Measurements from ENCODE around the gene MYZAP. TPM values are rescaled to one million over a fixed set of nuclear protein-coding genes. Genes with fewer than 3 reads are reported as not detected.

Gene MYZAP
- polyA plus RNA-seq, 6 donors from 2014 or later = 4.5 to 15.3 (median 7.4) TPM

DNA sequence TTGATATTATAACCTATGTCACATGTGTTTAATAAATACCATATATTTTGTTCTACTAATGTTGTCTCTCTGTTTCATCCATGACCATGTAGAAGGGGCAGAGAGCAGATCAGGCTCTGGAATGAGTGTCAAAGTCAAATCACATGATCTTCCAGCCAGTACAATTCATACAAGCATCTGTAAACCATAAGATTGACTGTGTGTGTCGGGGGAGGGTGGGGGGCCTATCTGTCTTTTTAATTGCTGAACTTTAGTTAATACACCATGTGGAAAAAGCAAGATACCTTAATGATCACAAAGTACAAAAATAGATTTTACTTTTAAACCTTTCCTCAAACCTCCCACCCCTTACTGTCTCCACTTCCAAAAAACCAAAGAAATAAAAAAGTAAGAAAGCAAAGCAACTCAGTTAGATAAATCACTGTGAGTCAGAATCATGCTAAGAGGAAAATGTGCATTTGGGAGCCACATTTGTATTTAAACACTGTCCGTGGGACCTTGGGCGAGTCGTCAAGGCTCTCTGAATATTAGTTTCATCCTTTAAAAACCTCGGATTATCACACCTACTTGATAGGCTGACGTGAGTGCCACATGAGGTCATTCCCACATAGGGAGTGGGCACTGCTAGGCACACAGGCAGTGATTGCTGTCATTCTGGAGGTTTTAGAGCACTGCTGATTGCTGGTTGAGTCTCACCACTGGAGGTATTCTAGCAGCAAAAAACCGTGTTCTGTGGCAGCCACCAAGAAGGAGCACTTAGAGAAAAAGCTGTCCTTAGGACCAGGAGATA, 93.8 kb downstream of the MYZAP start:
- no peak for DNase-seq
- no peak for ATAC-seq (ENCODE audit: low read depth in 2 of 2)
- Mint-ChIP-seq H3K27me3 (no peaks in the 10 kb centered on the region), H3K4me3 (no peak overlapping the region), H3K36me3 (peaks cover 0 to 11% of the 10 kb centered on the region in 2 donors), H3K9me3 (no peaks in the 10 kb centered on the region), H3K27ac (peak overlapping the region in 2 of 6 donors; percentile 27 to 69), H3K4me1 (no peaks in the 10 kb centered on the region)

DNA sequence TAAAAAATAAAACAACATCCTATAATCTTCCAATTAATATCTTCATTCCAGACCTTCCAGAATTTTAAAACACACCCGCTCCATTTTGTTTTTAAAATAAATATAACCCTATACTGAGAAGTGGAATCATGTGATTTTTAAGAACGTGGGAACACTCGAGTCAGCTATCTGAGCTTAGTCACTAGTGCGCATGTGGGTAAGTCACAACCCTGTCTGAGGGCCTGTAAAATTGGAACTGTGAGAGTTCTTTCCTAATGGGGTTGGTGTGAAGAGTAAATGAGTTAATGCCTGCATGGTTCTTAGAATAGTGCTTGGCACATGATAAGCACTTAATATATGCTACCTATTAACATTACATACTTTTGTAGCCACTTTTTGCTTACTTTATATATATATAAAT, 95.0 kb downstream of the MYZAP start:
- Mint-ChIP-seq H3K27me3 (no peaks in the 10 kb centered on the region), H3K27ac (peak overlapping the region in 1 of 6 donors; percentile 51), H3K4me3 (no peak overlapping the region), H3K9me3 (no peaks in the 10 kb centered on the region), H3K36me3 (peaks cover 0 to 4% of the 10 kb centered on the region in 2 donors), H3K4me1 (no peaks in the 10 kb centered on the region)
- ATAC-seq (ENCODE audit: low read depth in 2 of 2) = no peak
- DNase-seq = no peak

DNA sequence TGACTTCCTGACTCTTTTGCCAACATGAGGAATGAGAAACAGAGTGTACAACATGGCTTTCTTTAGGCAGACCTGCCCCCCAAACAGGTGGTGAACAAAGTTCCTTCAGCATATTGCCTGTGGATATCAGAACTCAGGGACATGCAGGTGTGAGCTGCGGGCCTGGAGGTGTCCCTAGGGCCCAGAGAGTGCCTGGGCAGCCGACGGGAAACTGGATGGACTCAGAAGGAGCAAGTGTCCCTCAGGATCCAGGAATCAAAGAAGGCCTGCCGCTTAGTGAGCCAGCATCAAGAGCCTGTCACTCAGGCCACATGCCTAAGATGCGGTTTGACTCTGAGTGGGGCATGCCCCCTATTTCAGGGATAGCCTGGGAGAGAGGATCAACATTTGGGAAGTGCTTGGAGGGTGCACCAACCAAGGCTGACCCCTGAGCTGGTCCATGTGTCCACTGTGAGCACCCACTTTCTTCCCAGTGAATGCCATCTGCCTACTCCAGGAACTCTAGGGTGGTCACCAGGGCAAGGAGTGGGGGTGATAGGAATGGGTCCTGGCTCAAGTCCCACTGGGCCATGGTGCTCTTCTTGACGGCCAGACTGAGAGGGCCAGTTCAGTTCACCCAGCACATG, 98.8 kb downstream of the MYZAP start:
- DNase-seq = no peak
- Mint-ChIP-seq H3K9me3 (no peaks in the 10 kb centered on the region), H3K4me3 (no peak overlapping the region), H3K27ac (no peak overlapping the region), H3K36me3 (no peaks in the 10 kb centered on the region), H3K4me1 (no peaks in the 10 kb centered on the region), H3K27me3 (peaks cover 3 to 9% (median 3%) of the 10 kb centered on the region in 3 donors)
- ATAC-seq (ENCODE audit: low read depth in 2 of 2) = no peak

DNA sequence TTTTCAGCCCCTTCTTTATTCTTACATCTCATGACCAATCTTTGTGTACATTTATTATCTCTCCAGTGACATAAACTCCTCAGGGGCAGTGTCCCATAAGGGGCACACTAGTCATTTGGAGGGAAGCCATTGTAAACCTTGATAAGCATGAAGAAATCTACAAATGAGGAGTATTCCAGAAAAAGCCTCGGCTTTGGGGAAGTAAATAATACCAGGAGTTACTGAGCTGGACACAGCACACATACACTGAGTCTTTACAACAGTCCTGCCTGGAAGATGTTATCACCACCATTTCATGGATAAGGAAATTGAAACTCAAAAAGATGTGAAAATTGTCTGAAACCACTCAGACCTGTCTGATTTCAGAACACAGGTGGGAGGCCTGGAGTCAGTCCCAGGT, 99.4 kb downstream of the MYZAP start:
- Mint-ChIP-seq H3K4me1 (no peaks in the 10 kb centered on the region), H3K4me3 (no peak overlapping the region), H3K27ac (no peak overlapping the region), H3K9me3 (no peaks in the 10 kb centered on the region), H3K27me3 (peaks cover 5 to 9% (median 7%) of the 10 kb centered on the region in 3 donors), H3K36me3 (no peaks in the 10 kb centered on the region)
- DNase-seq (no peak), ATAC-seq (ENCODE audit: low read depth in 2 of 2) (no peak)

DNA sequence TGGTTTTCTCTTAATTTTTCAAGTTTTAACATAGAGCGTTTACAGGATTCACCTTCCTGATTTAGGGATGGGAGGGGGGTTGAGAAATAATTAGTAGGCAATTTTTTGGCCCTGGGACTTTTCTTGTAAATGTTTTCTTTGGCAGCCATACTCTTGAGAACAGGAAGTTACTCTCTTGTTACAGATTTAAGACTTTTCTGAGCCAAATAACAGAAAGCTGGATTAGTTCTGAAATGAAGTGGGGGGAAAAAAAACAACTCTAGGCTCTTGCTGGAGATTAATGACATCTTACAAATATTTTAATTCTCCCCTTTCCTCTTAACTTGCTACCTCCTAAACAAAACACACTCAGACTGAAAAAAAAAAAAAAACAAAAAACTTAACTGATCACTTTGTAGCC, 101.0 kb downstream of the MYZAP start:
- Mint-ChIP-seq H3K27ac (no peak overlapping the region), H3K27me3 (peaks cover 17 to 23% (median 20%) of the 10 kb centered on the region in 3 donors), H3K4me3 (no peak overlapping the region), H3K4me1 (no peaks in the 10 kb centered on the region), H3K36me3 (no peaks in the 10 kb centered on the region), H3K9me3 (no peaks in the 10 kb centered on the region)
- DNase-seq = no peak
- no peak for ATAC-seq (ENCODE audit: low read depth in 2 of 2)

DNA sequence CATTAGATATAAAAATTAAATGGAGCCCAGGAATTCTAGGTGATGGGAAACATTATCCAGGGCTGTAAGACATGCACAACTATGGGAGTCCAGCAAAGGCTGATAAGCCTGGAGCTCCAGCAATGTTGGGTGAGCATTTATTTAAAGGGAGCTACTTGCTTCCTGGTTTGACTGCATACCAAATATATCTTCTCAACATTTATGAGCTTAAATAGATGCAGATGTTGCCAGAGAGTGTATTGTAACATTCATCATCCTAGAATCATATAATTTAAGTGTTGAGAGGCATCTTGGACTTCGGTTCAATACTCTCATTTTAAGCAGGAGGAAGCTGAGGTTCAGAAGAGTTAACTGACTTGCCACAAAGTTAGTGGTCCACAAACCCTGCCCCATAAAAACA, 102.6 kb downstream of the MYZAP start:
- H3K36me3 Mint-ChIP-seq = no peaks in the 10 kb centered on the region
- no peak overlapping the region for H3K27ac Mint-ChIP-seq
- H3K4me1 Mint-ChIP-seq = no peaks in the 10 kb centered on the region
- H3K27me3 Mint-ChIP-seq = peaks cover 24 to 32% (median 28%) of the 10 kb centered on the region in 3 donors
- DNase-seq (no peak), ATAC-seq (ENCODE audit: low read depth in 2 of 2) (no peak)
- H3K4me3 Mint-ChIP-seq = no peak overlapping the region
- H3K9me3 Mint-ChIP-seq = no peaks in the 10 kb centered on the region

DNA sequence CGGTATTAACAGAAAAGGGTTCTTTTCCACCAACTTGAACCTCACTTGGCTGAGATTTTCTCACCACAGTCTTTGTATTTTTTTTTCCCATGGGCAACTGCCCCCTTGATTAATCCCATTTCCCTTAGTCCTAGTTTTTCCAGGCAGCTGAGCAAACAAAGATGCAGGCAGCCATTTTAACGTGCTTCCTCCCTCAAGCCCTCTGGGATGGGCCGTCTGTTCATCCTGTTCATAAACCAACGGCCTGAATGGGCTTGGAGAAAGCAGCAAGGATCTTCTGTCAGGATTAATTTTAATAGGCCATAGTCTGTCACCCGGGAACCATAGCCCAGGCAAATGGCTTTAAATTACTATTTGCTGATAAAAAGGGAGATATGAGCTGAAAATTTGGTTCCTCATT, 104.4 kb downstream of the MYZAP start:
- no peaks in the 10 kb centered on the region for H3K4me1 Mint-ChIP-seq
- H3K27ac Mint-ChIP-seq = no peak overlapping the region
- no peaks in the 10 kb centered on the region for H3K36me3 Mint-ChIP-seq
- peaks cover 28 to 49% (median 45%) of the 10 kb centered on the region in 3 donors for H3K27me3 Mint-ChIP-seq
- no peaks in the 10 kb centered on the region for H3K9me3 Mint-ChIP-seq
- H3K4me3 Mint-ChIP-seq = no peak overlapping the region
- DNase-seq (no peak), ATAC-seq (ENCODE audit: low read depth in 2 of 2) (no peak)

DNA sequence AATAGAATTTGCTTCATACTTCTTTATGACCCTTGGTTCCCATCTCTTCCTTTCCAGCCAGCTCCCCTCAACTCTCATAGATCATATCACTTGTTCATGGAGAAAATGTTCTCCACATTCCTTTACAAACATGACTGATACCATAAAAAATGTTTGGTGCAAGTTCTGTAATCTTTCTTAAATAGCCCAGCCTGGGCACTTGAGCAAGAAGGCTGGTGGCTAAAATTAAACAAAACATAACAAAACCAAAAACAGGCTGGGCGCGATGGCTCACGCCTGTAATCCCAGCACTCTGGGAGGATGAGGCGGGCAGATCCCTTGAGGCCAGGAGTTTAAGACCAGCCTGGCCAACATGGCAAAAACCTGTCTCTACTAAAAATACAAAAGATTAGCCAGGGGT, 105.9 kb downstream of the MYZAP start:
- no peak for DNase-seq
- H3K27me3 Mint-ChIP-seq = peaks cover 34 to 60% (median 60%) of the 10 kb centered on the region in 3 donors
- H3K9me3 Mint-ChIP-seq = no peaks in the 10 kb centered on the region
- peak overlapping the region in 1 of 6 donors; percentile 3 for H3K27ac Mint-ChIP-seq
- no peak overlapping the region for H3K4me3 Mint-ChIP-seq
- no peaks in the 10 kb centered on the region for H3K36me3 Mint-ChIP-seq
- H3K4me1 Mint-ChIP-seq = no peaks in the 10 kb centered on the region
- ATAC-seq (ENCODE audit: low read depth in 2 of 2) = no peak

DNA sequence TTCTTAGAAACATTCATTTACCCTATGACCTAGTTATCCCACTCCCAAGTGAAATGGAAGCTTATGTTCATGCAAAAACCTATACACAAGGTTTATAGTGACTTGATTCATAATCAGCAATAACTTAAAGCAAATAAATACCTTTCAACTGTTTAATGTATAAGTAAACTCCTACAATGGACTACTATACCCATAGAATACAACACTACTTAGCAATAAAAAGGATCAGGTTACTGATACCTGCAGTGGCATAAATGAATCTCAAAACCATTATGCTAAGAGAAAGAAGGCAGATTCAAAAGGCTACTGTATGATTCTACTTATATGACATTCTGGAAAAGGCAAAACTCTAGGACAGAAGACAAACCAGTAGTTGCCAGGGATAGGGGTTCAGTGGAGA, 106.5 kb downstream of the MYZAP start:
- ATAC-seq (ENCODE audit: low read depth in 2 of 2) (no peak), DNase-seq (no peak)
- Mint-ChIP-seq H3K4me1 (no peaks in the 10 kb centered on the region), H3K27me3 (peaks cover 34 to 61% (median 60%) of the 10 kb centered on the region in 3 donors), H3K27ac (no peak overlapping the region), H3K36me3 (no peaks in the 10 kb centered on the region), H3K4me3 (no peak overlapping the region), H3K9me3 (no peaks in the 10 kb centered on the region)

DNA sequence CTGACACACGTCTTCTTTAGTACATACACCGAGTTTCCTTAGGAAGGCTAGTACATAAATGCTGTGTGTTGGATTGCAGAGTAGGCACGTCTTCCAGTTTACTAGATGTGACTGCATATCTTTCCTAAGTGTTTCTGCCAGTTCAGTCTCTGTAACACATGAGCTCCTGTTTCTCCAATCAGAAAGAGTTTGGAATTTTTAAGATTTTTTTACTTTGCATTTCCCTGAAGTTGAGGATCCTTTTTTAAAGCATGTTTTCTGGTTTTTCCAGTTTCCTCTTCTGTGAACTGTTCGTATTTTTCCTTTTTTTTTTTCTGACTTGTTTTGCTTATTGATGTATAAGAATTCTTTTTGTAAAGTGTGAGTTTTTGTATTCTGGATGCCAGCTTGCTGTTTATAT, 107.3 kb downstream of the MYZAP start:
- H3K4me3 Mint-ChIP-seq = no peak overlapping the region
- H3K36me3 Mint-ChIP-seq = no peaks in the 10 kb centered on the region
- no peak for ATAC-seq (ENCODE audit: low read depth in 2 of 2)
- peaks cover 34 to 61% (median 60%) of the 10 kb centered on the region in 3 donors for H3K27me3 Mint-ChIP-seq
- no peaks in the 10 kb centered on the region for H3K9me3 Mint-ChIP-seq
- DNase-seq = no peak
- no peak overlapping the region for H3K27ac Mint-ChIP-seq
- no peaks in the 10 kb centered on the region for H3K4me1 Mint-ChIP-seq

DNA sequence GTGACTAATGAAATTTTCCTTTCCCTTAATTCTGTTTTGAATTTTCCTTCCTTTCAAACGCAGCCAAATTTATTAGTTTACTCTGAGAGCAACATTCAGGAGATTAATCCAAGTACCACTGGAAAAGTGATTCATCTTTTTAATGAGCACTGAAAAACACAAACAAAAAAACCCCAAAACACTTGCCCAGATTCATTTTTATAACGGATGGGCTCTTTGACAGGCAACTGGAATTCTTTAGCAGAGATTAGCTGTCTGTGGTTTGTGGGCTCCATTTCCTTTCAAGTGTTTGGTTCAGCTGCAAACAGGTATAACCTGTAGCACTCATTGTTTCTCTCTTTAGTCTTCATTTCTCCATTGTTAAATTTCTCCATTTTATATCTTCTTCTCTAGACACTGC, 111.7 kb downstream of the MYZAP start:
- no peaks in the 10 kb centered on the region for H3K36me3 Mint-ChIP-seq
- peaks cover 12 to 27% (median 21%) of the 10 kb centered on the region in 3 donors for H3K4me1 Mint-ChIP-seq
- no peak overlapping the region for H3K27ac Mint-ChIP-seq
- ATAC-seq (ENCODE audit: low read depth in 2 of 2) = no peak
- no peak overlapping the region for H3K4me3 Mint-ChIP-seq
- peaks cover 13 to 37% (median 30%) of the 10 kb centered on the region in 3 donors for H3K27me3 Mint-ChIP-seq
- H3K9me3 Mint-ChIP-seq = no peaks in the 10 kb centered on the region
- DNase-seq = no peak

DNA sequence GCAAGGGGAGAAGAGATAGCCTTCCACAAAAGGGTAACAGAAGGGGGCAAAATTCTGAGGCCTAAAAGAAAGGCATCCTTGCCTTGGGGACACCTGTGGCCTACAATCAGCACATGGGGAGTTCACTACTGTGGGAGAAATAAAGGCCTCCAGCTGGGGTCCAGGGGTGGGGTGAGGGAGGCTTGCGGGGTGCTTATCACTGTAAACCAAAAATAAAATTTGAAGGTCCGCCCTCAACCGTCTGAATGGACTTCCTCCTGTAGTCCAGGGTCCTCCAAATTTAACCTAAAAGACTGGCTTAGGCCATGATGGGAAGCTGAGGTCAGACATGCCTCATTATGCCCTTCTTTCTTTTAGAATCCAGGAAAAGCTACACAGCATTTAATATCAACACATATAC, 112.7 kb downstream of the MYZAP start:
- peaks cover 0 to under 1% of the 10 kb centered on the region in 2 donors for H3K36me3 Mint-ChIP-seq
- H3K27me3 Mint-ChIP-seq = peaks cover 10 to 32% (median 28%) of the 10 kb centered on the region in 3 donors
- DNase-seq (no peak), ATAC-seq (ENCODE audit: low read depth in 2 of 2) (no peak)
- peak overlapping the region in 3 of 6 donors; percentile 14 to 73 (median 50) for H3K27ac Mint-ChIP-seq
- peak overlapping the region in 4 of 8 donors; percentile 27 to 89 (median 55) for H3K4me3 Mint-ChIP-seq
- H3K9me3 Mint-ChIP-seq = no peaks in the 10 kb centered on the region
- peaks cover 12 to 37% (median 29%) of the 10 kb centered on the region in 3 donors for H3K4me1 Mint-ChIP-seq

DNA sequence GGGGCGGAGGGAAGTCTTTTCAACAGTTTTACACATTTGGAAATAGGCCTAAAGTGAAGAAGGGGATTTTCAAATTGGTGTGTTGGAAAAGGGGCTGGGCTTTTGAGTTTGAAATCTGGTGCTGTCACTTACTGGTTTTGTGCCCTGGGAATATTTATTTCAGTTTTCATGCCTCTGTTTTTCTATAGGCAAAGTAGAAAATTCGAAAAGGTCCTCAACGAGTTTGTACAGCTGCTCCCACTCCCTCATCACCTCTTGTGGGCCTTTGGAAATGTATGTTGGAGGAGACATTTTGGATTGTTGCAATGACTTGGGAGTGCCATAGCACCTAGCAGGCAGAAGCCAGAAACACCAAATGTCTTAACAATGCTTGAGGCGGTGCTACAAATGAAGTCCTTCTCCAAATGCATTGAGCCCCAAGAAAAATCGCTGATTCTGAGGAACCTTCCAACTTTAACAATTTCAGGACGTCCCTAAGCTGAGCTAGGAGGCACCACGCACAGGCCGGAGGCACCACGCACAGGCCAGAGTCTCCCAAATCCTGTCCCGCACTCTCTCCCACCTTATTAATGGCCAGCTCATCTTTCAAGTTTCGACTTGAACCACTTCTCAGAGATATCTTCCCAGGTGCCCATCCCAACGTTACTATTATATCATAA, 114.2 kb downstream of the MYZAP start:
- peaks cover 6 to 18% (median 14%) of the 10 kb centered on the region in 3 donors for H3K27me3 Mint-ChIP-seq
- H3K4me3 Mint-ChIP-seq = peak overlapping the region; percentile 83 to 94 (median 92)
- peaks cover 4 to 12% of the 10 kb centered on the region in 2 donors for H3K36me3 Mint-ChIP-seq
- peaks cover 14 to 49% (median 36%) of the 10 kb centered on the region in 3 donors for H3K4me1 Mint-ChIP-seq
- no peak for ATAC-seq (ENCODE audit: low read depth in 2 of 2)
- H3K9me3 Mint-ChIP-seq = no peaks in the 10 kb centered on the region
- peak overlapping the region; percentile 93 to 99 (median 96) for H3K27ac Mint-ChIP-seq
- DNase-seq = no peak
